GM23248 (cell line): ENCODE measurements around the gene PTPRN2.

Experiments
- EZH2 ChIP-seq: fragments of 200-600 bp; sonication (generic); IDR thresholded peaks from 2 replicates; pipeline ENCODE4 v1.6.1; 2018; ENCODE audit warnings: antibody characterized with exemption, mild to moderate bottlenecking; ENCODE audit not compliant: insufficient read depth, poor library complexity, severe bottlenecking
- EZH2phosphoT487 ChIP-seq: fragments of 200-600 bp; sonication (generic); IDR thresholded peaks from 2 replicates; pipeline ENCODE4 v1.6.1; 2018; ENCODE audit warnings: antibody characterized with exemption, moderate library complexity, mild to moderate bottlenecking, low read depth; ENCODE audit not compliant: insufficient read depth

DNA sequence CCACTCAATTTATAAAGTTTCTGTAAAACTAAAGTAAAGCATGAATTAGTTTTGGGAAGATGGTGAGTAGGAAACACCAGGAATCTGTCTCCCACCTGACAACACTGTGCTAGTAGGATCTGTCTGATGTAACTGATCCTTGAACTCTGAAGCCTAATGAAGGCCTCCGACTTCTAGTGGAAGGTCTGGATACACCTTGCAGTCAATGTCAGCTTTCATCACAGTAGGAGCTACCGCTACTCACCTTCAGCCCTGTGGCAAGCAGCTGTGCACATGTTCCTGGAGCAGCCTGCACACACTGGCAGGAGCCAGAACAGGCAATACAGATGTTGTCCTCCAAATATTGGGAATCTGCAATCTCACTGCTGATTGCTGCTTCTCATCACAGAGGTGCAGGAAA lies 471.4 kb downstream of the PTPRN2 start:
- no peak for TF ChIP-seq EZH2phosphoT487
- TF ChIP-seq EZH2, result no peak
